HEK293 (cell line): ENCODE measurements around the gene KIF25.

Experiments used
- CTCF ChIA-PET: fragments of 350-600 bp; formaldehyde crosslinking; extraction: SDS; loops from one replicate; lab custom pipeline; 2021; ENCODE audit warnings: antibody characterized with exemption; lab: Yijun Ruan, JAX
- POLR2A ChIA-PET: fragments of 300-600 bp; formaldehyde crosslinking; extraction: SDS; loops from one replicate; lab custom pipeline; 2020; ENCODE audit warnings: antibody characterized with exemption, inconsistent platforms; lab: Yijun Ruan, JAX
- H3K27ac ChIP-seq: fragments of 200-500 bp; sonication (Bioruptor generic); 2 replicates; pipeline ENCODE4 v1.5.1; 2014; ENCODE audit warnings: low read depth, low read length, control low read depth, inconsistent platforms; ENCODE audit errors: extremely low read depth
- H3K36me3 ChIP-seq, 2 experiments: fragments of 200-500 bp in 1 of 2; sonication (Bioruptor generic) in 1 of 2; 1 replicate in 1 of 2; 2 replicates in 1 of 2; pipeline ENCODE4 v1.5.1; 2014 to 2017; ENCODE audit warnings: inconsistent platforms in 2 of 2, low read length in 2 of 2; ENCODE audit not compliant: control insufficient read depth in 2 of 2, insufficient read depth in 1 of 2
- H3K4me1 ChIP-seq: fragments of 200-500 bp; sonication (Bioruptor generic); 2 replicates; pipeline ENCODE4 v1.5.1; 2014; ENCODE audit warnings: mild to moderate bottlenecking, low read length, inconsistent platforms; ENCODE audit not compliant: control insufficient read depth, insufficient read depth
- H3K4me3 ChIP-seq: 2 replicates; pipeline ENCODE4 v1.5.1; 2011; ENCODE audit warnings: low read depth, mild to moderate bottlenecking, control low read depth, low read length, moderate library complexity
- H3K9me3 ChIP-seq: fragments of 200-500 bp; sonication (Bioruptor generic); 2 replicates; pipeline ENCODE4 v1.5.1; 2014; ENCODE audit warnings: low read depth, low read length, inconsistent platforms; ENCODE audit not compliant: control insufficient read depth, insufficient read depth
- GLIS2 ChIP-seq: fragments of 450-650 bp; formaldehyde crosslinking; IDR thresholded peaks from 2 replicates; pipeline ENCODE4 v1.5.1; 2016; ENCODE audit warnings: missing biosample characterization, missing genetic modification characterization
- KLF8 ChIP-seq: fragments of 450-650 bp; formaldehyde crosslinking; IDR thresholded peaks from 2 replicates; pipeline ENCODE4 v1.5.1; 2016; ENCODE audit warnings: missing biosample characterization, missing genetic modification characterization
- ZBTB17 ChIP-seq: fragments of 450-650 bp; formaldehyde crosslinking; IDR thresholded peaks from 2 replicates; pipeline ENCODE4 v1.5.1; 2016; ENCODE audit warnings: missing biosample characterization, missing genetic modification characterization
- ZBTB21 ChIP-seq: fragments of 450-650 bp; formaldehyde crosslinking; IDR thresholded peaks from 2 replicates; pipeline ENCODE4 v1.5.1; 2017; ENCODE audit warnings: missing biosample characterization, missing genetic modification characterization
- ZEB2 ChIP-seq: fragments of 450-650 bp; formaldehyde crosslinking; IDR thresholded peaks from 2 replicates; pipeline ENCODE4 v1.5.1; 2016; ENCODE audit warnings: missing biosample characterization, missing genetic modification characterization
- ZFP3 ChIP-seq: fragments of 450-650 bp; formaldehyde crosslinking; IDR thresholded peaks from 2 replicates; pipeline ENCODE4 v1.5.1; 2016; ENCODE audit warnings: low read depth, missing biosample characterization, missing genetic modification characterization
- ZNF169 ChIP-seq: fragments of 450-650 bp; formaldehyde crosslinking; IDR thresholded peaks from 2 replicates; pipeline ENCODE4 v1.5.1; 2016; ENCODE audit warnings: missing biosample characterization, missing genetic modification characterization
- ZNF302 ChIP-seq: fragments of 450-650 bp; formaldehyde crosslinking; IDR thresholded peaks from 2 replicates; pipeline ENCODE4 v1.5.1; 2016; ENCODE audit warnings: missing biosample characterization, missing genetic modification characterization, low read depth
- ZNF341 ChIP-seq: fragments of 450-650 bp; formaldehyde crosslinking; IDR thresholded peaks from 2 replicates; pipeline ENCODE4; 2016; ENCODE audit warnings: low read depth, missing biosample characterization, missing genetic modification characterization
- ZNF366 ChIP-seq: fragments of 450-650 bp; formaldehyde crosslinking; conservative IDR thresholded peaks from 2 replicates; pipeline ENCODE4 v1.5.1; 2016; ENCODE audit warnings: missing biosample characterization, missing genetic modification characterization
- ZNF426 ChIP-seq: fragments of 450-650 bp; formaldehyde crosslinking; IDR thresholded peaks from 2 replicates; pipeline ENCODE4 v1.5.1; 2017; ENCODE audit warnings: missing biosample characterization, missing genetic modification characterization, mild to moderate bottlenecking, inconsistent platforms, moderate library complexity
- ZNF558 ChIP-seq: fragments of 450-650 bp; formaldehyde crosslinking; IDR thresholded peaks from 2 replicates; pipeline ENCODE4 v1.5.1; 2016; ENCODE audit warnings: missing biosample characterization, missing genetic modification characterization
- ZNF561 ChIP-seq: fragments of 450-650 bp; IDR thresholded peaks from 2 replicates; pipeline ENCODE4 v1.5.1; 2018; ENCODE audit warnings: missing biosample characterization, missing genetic modification characterization, borderline replicate concordance
- ZNF585B ChIP-seq: fragments of 450-650 bp; formaldehyde crosslinking; IDR thresholded peaks from 2 replicates; pipeline ENCODE4 v1.5.1; 2016; ENCODE audit warnings: missing biosample characterization, missing genetic modification characterization
- ZSCAN30 ChIP-seq: fragments of 450-650 bp; IDR thresholded peaks from 2 replicates; pipeline ENCODE4 v1.5.1; 2018; ENCODE audit warnings: missing biosample characterization, mild to moderate bottlenecking, missing genetic modification characterization, moderate library complexity
- TF ChIP-seq, protein P1 (sequence below): sonication (generic); formaldehyde crosslinking; IDR thresholded peaks from 2 replicates; pipeline ENCODE4 v1.8.1; 2022; ENCODE audit warnings: mild to moderate bottlenecking, moderate library complexity, missing genetic modification reagents
- TF ChIP-seq, protein P2 (sequence below): fragments of 450-650 bp; formaldehyde crosslinking; IDR thresholded peaks from 2 replicates; pipeline ENCODE4 v1.5.1; 2017; ENCODE audit warnings: missing biosample characterization, missing genetic modification characterization
- TF ChIP-seq, protein P3 (sequence below): fragments of 450-650 bp; formaldehyde crosslinking; IDR thresholded peaks from 2 replicates; pipeline ENCODE4 v1.5.1; 2016; ENCODE audit warnings: missing biosample characterization, missing genetic modification characterization

KIF25 gene

DNA sequence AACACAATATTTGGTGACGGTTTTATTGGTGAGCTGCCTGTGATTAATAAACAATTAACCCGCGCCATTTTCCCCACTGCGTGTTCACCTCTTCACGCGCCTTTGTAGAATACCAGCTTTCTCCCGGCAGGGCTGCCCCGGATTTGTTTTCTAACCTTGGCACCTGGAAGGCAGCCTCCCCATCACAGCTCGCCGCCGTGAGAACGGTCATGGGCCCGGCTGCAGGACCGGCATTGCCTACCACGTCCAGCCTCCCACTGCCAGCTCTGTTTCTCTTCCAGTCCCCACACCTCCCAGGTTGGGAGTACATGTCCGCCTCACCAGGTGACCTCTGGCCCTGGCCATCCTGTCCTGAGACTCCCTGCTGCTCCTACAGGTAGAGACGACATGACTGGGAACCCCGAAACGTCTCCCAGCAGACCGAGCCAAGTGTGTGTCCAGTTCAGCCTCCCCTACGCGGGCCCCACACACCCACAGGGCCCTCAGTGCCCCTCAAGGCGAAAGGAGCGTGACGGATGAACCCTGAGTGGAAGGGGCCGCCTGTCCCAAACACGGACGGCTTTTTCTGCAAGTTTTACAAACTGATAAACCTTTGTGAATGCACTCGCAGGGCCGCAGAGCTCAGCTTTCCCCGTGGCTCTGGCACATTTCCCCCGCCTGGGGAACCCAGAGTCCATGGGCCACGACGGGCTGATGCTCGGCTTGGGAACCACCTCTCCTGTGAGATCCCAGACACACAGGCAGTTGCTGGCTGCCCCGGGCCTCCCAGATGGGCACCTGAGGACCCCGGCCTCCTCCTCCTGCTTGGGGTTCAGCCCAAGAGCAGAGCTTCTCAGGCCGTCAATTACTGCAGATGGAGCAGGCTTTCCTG is 55.9 kb downstream of the KIF25 start:
- CTCF ChIA-PET: interaction anchor here (0.6 to 1.0 kb wide), 4 partner anchors 18 to 399 kb away, joined by 3 to 5 read pairs (median 4); no protein-coding TSS in a partner anchor
- H3K4me1 ChIP-seq: no peaks in the 10 kb centered on the region
- POLR2A ChIA-PET: interaction anchor here (1.3 kb wide), 1 partner anchor 8 kb away, joined by 3 read pairs; no protein-coding TSS in a partner anchor

DNA sequence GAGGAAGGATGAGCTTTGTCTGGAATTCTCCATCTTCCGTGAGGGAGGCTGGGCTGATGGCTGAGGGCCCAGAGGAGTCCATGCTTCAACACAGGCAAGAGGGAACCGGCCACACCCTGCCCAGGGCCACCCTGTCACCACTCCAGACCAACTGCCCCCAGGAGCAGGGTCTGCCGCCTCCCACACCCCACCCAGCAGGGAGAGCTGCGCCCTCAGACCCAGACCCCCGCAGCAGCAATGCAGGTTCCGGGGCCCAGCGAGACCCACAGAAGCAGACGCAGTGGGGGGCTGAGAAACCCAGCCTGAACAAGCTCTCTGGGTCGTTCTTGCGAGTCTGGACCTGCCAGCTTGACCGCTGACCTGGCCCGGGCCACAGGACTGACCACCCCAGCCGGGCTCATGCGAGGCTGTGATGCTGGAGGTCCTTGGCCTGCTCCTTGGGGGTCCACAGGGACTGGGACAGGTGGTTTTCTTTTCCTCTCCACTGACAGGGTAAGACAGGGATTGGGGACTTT is 56.5 kb downstream of the KIF25 start:
- CTCF ChIA-PET: interaction anchor here (0.6 kb wide), 1 partner anchor 306 kb away, joined by 4 read pairs; no protein-coding TSS in a partner anchor

More for the DNA sequence above, 55.9 kb downstream of the KIF25 start:
- no peaks in the 10 kb centered on the region for H3K36me3 ChIP-seq
- TF ChIP-seq, protein P1, sequence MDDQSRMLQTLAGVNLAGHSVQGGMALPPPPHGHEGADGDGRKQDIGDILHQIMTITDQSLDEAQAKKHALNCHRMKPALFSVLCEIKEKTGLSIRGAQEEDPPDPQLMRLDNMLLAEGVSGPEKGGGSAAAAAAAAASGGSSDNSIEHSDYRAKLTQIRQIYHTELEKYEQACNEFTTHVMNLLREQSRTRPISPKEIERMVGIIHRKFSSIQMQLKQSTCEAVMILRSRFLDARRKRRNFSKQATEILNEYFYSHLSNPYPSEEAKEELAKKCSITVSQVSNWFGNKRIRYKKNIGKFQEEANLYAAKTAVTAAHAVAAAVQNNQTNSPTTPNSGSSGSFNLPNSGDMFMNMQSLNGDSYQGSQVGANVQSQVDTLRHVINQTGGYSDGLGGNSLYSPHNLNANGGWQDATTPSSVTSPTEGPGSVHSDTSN (CRISPR knock-in tag): no peak
- H3K4me3 ChIP-seq: no peak overlapping the region
- no peaks in the 10 kb centered on the region for H3K9me3 ChIP-seq
- no peak overlapping the region for H3K27ac ChIP-seq

DNA sequence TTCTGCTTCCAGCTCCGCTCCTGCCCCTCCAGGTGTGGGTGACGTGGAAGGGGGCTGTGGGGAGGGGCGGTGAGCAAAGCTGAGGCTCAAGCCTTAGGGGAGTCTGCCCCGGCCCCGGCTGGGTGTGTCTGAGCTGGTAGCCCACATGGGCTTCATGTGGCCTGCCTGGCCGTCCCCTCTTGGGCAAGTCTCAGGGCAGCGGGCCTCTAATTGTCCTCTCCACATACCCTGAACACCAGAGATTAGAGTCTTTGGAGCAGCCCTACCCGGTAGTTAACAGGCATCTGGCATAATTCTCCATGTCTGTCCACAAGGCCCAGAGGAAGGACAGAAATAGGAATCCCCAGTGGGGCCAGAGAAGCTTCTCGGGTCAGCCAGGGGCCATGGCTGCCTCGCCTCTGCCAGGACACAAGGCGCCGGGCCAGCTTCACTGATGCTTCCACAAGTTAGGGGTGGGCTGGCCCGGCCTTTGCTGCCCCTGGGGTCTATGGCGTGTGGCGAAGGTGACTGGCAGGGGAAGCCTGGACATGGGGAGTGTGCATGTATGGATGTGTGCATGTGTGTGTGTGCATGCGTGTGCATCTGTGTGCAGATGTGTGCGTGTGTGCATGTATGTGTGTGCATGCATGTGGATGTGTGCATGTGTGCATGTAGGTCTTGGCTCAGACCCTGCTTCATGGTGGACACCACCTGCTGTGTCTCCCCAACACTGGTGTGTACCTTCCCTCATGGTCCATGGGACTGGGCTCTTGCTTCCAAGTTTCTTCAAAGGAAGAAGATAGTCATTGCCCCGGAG is 57.5 kb downstream of the KIF25 start:
- Histone ChIP-seq H3K4me1 (no peaks in the 10 kb centered on the region), H3K9me3 (no peaks in the 10 kb centered on the region), H3K4me3 (no peak overlapping the region), H3K27ac (no peak overlapping the region), H3K36me3 (no peaks in the 10 kb centered on the region)
- ChIA-PET POLR2A (interaction anchor here (1.3 kb wide), 1 partner anchor 10 kb away, joined by 3 read pairs; no protein-coding TSS in a partner anchor), CTCF (no interaction called here)
- TF ChIP-seq, protein P2, sequence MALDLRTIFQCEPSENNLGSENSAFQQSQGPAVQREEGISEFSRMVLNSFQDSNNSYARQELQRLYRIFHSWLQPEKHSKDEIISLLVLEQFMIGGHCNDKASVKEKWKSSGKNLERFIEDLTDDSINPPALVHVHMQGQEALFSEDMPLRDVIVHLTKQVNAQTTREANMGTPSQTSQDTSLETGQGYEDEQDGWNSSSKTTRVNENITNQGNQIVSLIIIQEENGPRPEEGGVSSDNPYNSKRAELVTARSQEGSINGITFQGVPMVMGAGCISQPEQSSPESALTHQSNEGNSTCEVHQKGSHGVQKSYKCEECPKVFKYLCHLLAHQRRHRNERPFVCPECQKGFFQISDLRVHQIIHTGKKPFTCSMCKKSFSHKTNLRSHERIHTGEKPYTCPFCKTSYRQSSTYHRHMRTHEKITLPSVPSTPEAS: peak; percentile 95
- TF ChIP-seq ZNF426 (no peak), ZFP3 (tag by site-specific recombination) (no peak)

More for the DNA sequence above, 56.5 kb downstream of the KIF25 start:
- Histone ChIP-seq H3K27ac (no peak overlapping the region), H3K4me3 (no peak overlapping the region), H3K9me3 (no peaks in the 10 kb centered on the region), H3K36me3 (no peaks in the 10 kb centered on the region), H3K4me1 (no peaks in the 10 kb centered on the region)
- TF ChIP-seq ZBTB17 (tag by site-specific recombination) (no peak), GLIS2 (tag by site-specific recombination) (0 out of 2 replicates have a peak, but pooled peaks have one; percentile 17), ZNF366 (no peak)
- POLR2A ChIA-PET: interaction anchor here (1.3 kb wide), 1 partner anchor 9 kb away, joined by 3 read pairs; no protein-coding TSS in a partner anchor

DNA sequence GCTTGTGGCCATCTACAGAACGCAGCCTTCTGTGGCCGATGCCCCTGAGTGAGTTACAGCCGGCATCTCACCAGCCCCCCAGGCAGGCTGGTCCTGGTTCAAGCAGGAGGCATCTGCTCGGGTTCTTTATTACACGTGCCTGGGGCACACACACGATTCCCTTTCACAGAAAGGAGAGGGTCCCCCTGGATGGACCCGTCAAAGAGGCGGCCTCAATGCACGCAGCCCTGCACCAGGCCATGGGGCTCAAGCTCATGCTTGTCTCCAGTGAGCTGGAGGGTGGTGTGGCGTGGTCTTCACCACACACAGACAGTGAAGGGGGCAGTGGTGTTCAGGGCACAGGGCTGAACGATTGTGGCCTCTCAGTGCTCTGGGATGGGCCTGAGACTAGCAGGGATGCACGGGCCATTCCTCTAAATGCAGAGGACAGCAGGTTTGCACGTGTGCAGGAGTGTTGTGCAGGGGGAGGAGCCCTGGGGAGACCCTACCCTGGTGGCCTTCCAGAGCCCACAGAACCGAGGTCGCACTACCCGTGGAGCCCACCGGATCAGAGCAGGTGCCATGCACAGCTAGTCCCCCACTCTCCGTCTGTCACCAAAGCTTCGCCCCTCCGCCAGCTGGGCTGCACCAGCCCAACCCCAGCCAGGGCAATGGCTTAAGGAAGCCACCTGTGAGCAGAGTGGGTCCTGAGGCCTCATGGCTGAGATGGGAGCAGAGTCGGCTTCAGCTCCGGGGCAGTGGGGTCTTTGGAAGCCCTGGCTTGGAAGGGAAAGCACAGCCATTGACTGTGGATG is 58.4 kb downstream of the KIF25 start:
- no peaks in the 10 kb centered on the region for H3K9me3 ChIP-seq
- H3K36me3 ChIP-seq: no peaks in the 10 kb centered on the region
- POLR2A ChIA-PET: interaction anchor here (0.5 kb wide), 1 partner anchor 32 kb away, joined by 6 read pairs; no protein-coding TSS in a partner anchor
- no peak overlapping the region for H3K27ac ChIP-seq
- CTCF ChIA-PET: interaction anchor here (0.7 kb wide), 1 partner anchor 573 kb away, joined by 3 read pairs; no protein-coding TSS in a partner anchor
- no peak overlapping the region for H3K4me3 ChIP-seq
- H3K4me1 ChIP-seq: no peaks in the 10 kb centered on the region
- TF ChIP-seq ZNF169 (tag by site-specific recombination) (no peak), ZNF585B (tag by site-specific recombination) (no peak), ZBTB21 (tag by site-specific recombination) (no peak), KLF8 (tag by site-specific recombination) (no peak), ZNF341 (tag by site-specific recombination) (no peak), ZNF558 (tag by site-specific recombination) (no peak), GLIS2 (tag by site-specific recombination) (no peak), ZEB2 (tag by site-specific recombination) (no peak), ZSCAN30 (tag by site-specific recombination) (no peak), ZNF302 (tag by site-specific recombination) (no peak), ZNF561 (no peak)
- TF ChIP-seq, protein P3, sequence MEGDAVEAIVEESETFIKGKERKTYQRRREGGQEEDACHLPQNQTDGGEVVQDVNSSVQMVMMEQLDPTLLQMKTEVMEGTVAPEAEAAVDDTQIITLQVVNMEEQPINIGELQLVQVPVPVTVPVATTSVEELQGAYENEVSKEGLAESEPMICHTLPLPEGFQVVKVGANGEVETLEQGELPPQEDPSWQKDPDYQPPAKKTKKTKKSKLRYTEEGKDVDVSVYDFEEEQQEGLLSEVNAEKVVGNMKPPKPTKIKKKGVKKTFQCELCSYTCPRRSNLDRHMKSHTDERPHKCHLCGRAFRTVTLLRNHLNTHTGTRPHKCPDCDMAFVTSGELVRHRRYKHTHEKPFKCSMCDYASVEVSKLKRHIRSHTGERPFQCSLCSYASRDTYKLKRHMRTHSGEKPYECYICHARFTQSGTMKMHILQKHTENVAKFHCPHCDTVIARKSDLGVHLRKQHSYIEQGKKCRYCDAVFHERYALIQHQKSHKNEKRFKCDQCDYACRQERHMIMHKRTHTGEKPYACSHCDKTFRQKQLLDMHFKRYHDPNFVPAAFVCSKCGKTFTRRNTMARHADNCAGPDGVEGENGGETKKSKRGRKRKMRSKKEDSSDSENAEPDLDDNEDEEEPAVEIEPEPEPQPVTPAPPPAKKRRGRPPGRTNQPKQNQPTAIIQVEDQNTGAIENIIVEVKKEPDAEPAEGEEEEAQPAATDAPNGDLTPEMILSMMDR (tag by site-specific recombination): no peak
